Measurements from ENCODE around the gene CSNK2A2. TPM values are rescaled to one million over a fixed set of nuclear protein-coding genes. Genes with fewer than 3 reads are reported as not detected.

The CSNK2A2 gene
- total and polyA plus RNA-seq, 7 donors: 14.1 to 79.8 (median 29.5) TPM

GRCh38 chr16:58197314-58198012 lies 443 bp downstream of the CSNK2A2 start:
- intact Hi-C loops (cut with DNase I): loop anchor here (1.0 to 5.0 kb wide), 4 partner anchors 70 to 195 kb away; partner anchors contain the start of genes CFAP20 and GINS3
- H3K9me3 ChIP-seq: no peaks in the 10 kb centered on the region
- H3K36me3 ChIP-seq: peaks cover 0 to 29% (median 7%) of the 10 kb centered on the region in 4 donors
- TF ChIP-seq CTCF (IDR thresholded peaks at IDR 0.05) (no peak), EP300 (IDR thresholded peaks at IDR 0.05) (no peak), POLR2AphosphoS5 (IDR thresholded peaks at IDR 0.05) (no peak), POLR2A (IDR thresholded peaks at IDR 0.05) (no peak)
- no peaks in the 10 kb centered on the region for H3K27me3 ChIP-seq
- 1% methylated on average over 97 of the region's 97 CpGs for WGBS, 2 donors
- H3K27ac ChIP-seq: peak overlapping the region; percentile 15 to 59 (median 57)
- H3K4me1 ChIP-seq: peaks cover 0 to 31% (median 18%) of the 10 kb centered on the region in 4 donors
- H3K4me3 ChIP-seq: peak overlapping the region; percentile 67 to 92 (median 84)
- DNase-seq: no peak

GRCh38 chr16:58196898-58197313 lies 1.0 kb downstream of the CSNK2A2 start:
- no peak for TF ChIP-seq CTCF (IDR thresholded peaks at IDR 0.05)
- no peak for TF ChIP-seq POLR2A (IDR thresholded peaks at IDR 0.05)
- no peak for TF ChIP-seq POLR2AphosphoS5 (IDR thresholded peaks at IDR 0.05)
- TF ChIP-seq EP300 (IDR thresholded peaks at IDR 0.05): no peak
- H3K36me3 ChIP-seq: peaks cover 0 to 34% (median 9%) of the 10 kb centered on the region in 4 donors
- peak overlapping the region; percentile 67 to 92 (median 84) for H3K4me3 ChIP-seq
- intact Hi-C loops (cut with DNase I): loop anchor here (5.0 kb wide), 2 partner anchors 70 to 195 kb away; partner anchors contain the start of genes CFAP20 and GINS3
- peaks cover 0 to 31% (median 18%) of the 10 kb centered on the region in 4 donors for H3K4me1 ChIP-seq
- H3K27ac ChIP-seq: peak overlapping the region; percentile 15 to 59 (median 57)
- WGBS, 2 donors: 14 to 24% methylated on average over 11 of the region's 11 CpGs
- no peaks in the 10 kb centered on the region for H3K27me3 ChIP-seq
- no peak for DNase-seq
- no peaks in the 10 kb centered on the region for H3K9me3 ChIP-seq

GRCh38 chr16:58195771-58196170 lies 2.1 kb downstream of the CSNK2A2 start:
- peaks cover 0 to 31% (median 18%) of the 10 kb centered on the region in 4 donors for H3K4me1 ChIP-seq
- no peak overlapping the region for H3K4me3 ChIP-seq
- peaks cover 0 to 46% (median 10%) of the 10 kb centered on the region in 4 donors for H3K36me3 ChIP-seq
- no peak for DNase-seq
- no peak overlapping the region for H3K27ac ChIP-seq
- intact Hi-C loops (cut with DNase I): loop anchor here (5.0 kb wide), 2 partner anchors 68 to 197 kb away; partner anchors contain the start of genes CFAP20 and GINS3
- WGBS, 2 donors: 93% methylated on average over 3 of the region's 3 CpGs
- H3K9me3 ChIP-seq: no peaks in the 10 kb centered on the region
- no peak for TF ChIP-seq POLR2AphosphoS5 (IDR thresholded peaks at IDR 0.05)
- TF ChIP-seq EP300 (IDR thresholded peaks at IDR 0.05): no peak
- no peak for TF ChIP-seq POLR2A (IDR thresholded peaks at IDR 0.05)
- no peak for TF ChIP-seq CTCF (IDR thresholded peaks at IDR 0.05)
- no peaks in the 10 kb centered on the region for H3K27me3 ChIP-seq

- no peak overlapping the region for H3K27ac ChIP-seq
- H3K9me3 ChIP-seq: no peaks in the 10 kb centered on the region
- peaks cover 0 to 50% (median 12%) of the 10 kb centered on the region in 4 donors for H3K36me3 ChIP-seq
- intact Hi-C loops (cut with DNase I): loop anchor here (5.0 kb wide), 2 partner anchors 68 to 197 kb away; partner anchors contain the start of genes CFAP20 and GINS3
- WGBS, 2 donors: 78 to 85% methylated on average over 4 of the region's 4 CpGs
- H3K4me3 ChIP-seq: no peak overlapping the region
- TF ChIP-seq POLR2A (IDR thresholded peaks at IDR 0.05): no peak
- TF ChIP-seq CTCF (IDR thresholded peaks at IDR 0.05): no peak
- no peak for TF ChIP-seq POLR2AphosphoS5 (IDR thresholded peaks at IDR 0.05)
- no peak for TF ChIP-seq EP300 (IDR thresholded peaks at IDR 0.05)
- DNase-seq: no peak
- H3K4me1 ChIP-seq: peaks cover 0 to 31% (median 18%) of the 10 kb centered on the region in 4 donors
- H3K27me3 ChIP-seq: no peaks in the 10 kb centered on the region
Measured at GRCh38 chr16:58195344-58195743, 2.6 kb downstream of the CSNK2A2 start.

Measured in sigmoid colon (tissue), 7 donors.